ENCODE results near the gene PLSCR1. TPM values are rescaled to one million over a fixed set of nuclear protein-coding genes. Genes with fewer than 3 reads are reported as not detected.

PLSCR1 gene
- total and polyA plus RNA-seq, 10 donors = 42.4 to 267 (median 179) TPM

DNA sequence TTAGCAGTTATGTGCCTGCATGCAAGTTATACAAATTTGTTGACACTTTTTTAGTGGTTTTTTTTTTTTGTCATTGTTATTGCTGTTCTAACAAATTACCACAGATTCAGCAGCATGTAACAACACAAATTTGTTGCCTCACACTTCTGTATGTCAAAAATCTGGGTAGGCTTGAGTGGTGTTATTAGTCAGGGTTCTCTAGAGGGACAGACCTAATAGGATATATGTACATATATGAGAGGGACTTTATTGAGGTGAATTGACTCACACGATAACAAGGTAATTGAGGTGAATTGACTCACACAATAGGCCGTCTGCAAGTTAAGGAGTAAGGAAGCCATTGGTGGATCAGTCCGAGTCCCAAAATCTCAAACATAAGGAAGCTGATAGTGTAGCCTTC lies 15.0 kb upstream of the PLSCR1 start:
- peak overlapping the region in 3 of 8 donors; percentile 19 to 74 (median 69) for H3K27ac ChIP-seq
- H3K27me3 ChIP-seq (replicated peaks in 1 of 7) = no peaks in the 10 kb centered on the region
- intact Hi-C loops (cut with DNase I; ENCODE audit: low total_unique reads) = no loop called here
- H3K9me3 ChIP-seq = no peaks in the 10 kb centered on the region
- DNase-seq = no peak
- H3K4me3 ChIP-seq = no peak overlapping the region
- TF ChIP-seq POLR2AphosphoS5 (IDR thresholded peaks at IDR 0.05) = no peak
- TF ChIP-seq CTCF (IDR thresholded peaks at IDR 0.05 in 8 of 11, conservative IDR thresholded peaks at IDR 0.05 in 3 of 11) = no peak
- no peak for TF ChIP-seq POLR2A (IDR thresholded peaks at IDR 0.05)
- H3K4me1 ChIP-seq = peaks cover 0 to 16% (median 0%) of the 10 kb centered on the region in 6 donors
- H3K36me3 ChIP-seq = no peaks in the 10 kb centered on the region
- WGBS, 5 donors = 87 to 94% (median 89%) methylated on average over 3 of the region's 3 CpGs

DNA sequence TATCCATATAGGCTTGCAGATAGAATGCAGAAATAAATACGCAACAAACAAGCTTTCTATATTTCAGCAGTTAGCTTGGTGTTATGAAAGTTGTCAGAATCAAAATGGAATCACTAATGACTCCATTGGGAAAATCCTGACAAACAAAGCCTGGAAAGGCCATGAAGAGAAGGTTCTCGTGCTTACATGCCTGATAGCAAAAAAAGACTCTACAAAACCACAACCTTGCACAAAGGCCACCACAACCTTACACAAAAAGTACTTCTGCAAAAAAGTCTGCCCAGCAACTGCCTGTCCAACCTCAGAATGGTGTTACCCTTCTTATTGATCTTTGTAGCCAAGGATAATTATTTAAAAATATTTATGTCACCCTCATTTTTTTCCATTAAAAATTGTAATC lies 14.4 kb upstream of the PLSCR1 start:
- TF ChIP-seq CTCF (IDR thresholded peaks at IDR 0.05 in 8 of 11, conservative IDR thresholded peaks at IDR 0.05 in 3 of 11) (no peak), POLR2A (IDR thresholded peaks at IDR 0.05) (no peak), POLR2AphosphoS5 (IDR thresholded peaks at IDR 0.05) (no peak)
- WGBS, 5 donors = 23 to 76% (median 55%) methylated on average over 2 of the region's 2 CpGs

GRCh38 chr3:146557745-146558144 lies 13.3 kb upstream of the PLSCR1 start:
- Histone ChIP-seq H3K9me3 (no peaks in the 10 kb centered on the region), H3K36me3 (no peaks in the 10 kb centered on the region), H3K4me1 (peaks cover 0 to 21% (median 0%) of the 10 kb centered on the region in 6 donors), H3K27me3 (replicated peaks in 1 of 7) (no peaks in the 10 kb centered on the region), H3K4me3 (no peak overlapping the region), H3K27ac (peak overlapping the region in 4 of 8 donors; percentile 54 to 74 (median 64))
- DNase-seq = no peak
- TF ChIP-seq POLR2AphosphoS5 (IDR thresholded peaks at IDR 0.05) (peak in 1 of 3 donors; percentile 59), CTCF (IDR thresholded peaks at IDR 0.05 in 8 of 11, conservative IDR thresholded peaks at IDR 0.05 in 3 of 11) (no peak)
- intact Hi-C loops (cut with DNase I; ENCODE audit: low total_unique reads) = no loop called here
- WGBS, 5 donors = 50 to 84% (median 60%) methylated on average over 4 of the region's 4 CpGs

More for the DNA sequence above, 14.4 kb upstream of the PLSCR1 start:
- H3K4me3 ChIP-seq = no peak overlapping the region
- H3K27me3 ChIP-seq (replicated peaks in 1 of 7) = no peaks in the 10 kb centered on the region
- no peaks in the 10 kb centered on the region for H3K36me3 ChIP-seq
- peaks cover 0 to 21% (median 0%) of the 10 kb centered on the region in 6 donors for H3K4me1 ChIP-seq
- intact Hi-C loops (cut with DNase I; ENCODE audit: low total_unique reads) = no loop called here
- no peak for DNase-seq
- H3K27ac ChIP-seq = peak overlapping the region in 5 of 8 donors; percentile 8 to 74 (median 60)
- no peaks in the 10 kb centered on the region for H3K9me3 ChIP-seq

DNA sequence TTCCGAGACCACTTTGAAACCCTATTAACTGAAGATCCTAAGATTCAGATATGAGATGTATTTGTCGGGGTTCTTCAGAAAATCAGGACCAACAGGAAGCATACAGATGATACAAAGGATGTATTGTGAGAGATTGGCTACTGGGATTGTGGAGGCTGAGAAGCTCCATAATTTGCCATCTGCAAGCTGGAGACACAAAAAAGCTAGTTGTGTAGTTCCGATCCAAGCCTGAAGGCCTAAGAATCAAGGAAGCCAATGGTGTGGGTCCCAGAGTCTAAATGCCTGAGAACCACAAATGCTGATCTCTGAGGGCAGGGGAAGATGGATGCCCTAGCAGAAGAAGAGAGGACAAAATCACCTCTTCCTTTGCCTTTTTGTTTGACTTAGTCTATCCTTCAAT lies 10.9 kb upstream of the PLSCR1 start:
- WGBS, 5 donors = 96 to 99% (median 97%) methylated on average over 3 of the region's 3 CpGs
- Histone ChIP-seq H3K4me1 (peaks cover 5 to 33% (median 9%) of the 10 kb centered on the region in 6 donors), H3K27ac (peak overlapping the region in 2 of 8 donors; percentile 71 to 74), H3K4me3 (no peak overlapping the region), H3K27me3 (replicated peaks in 1 of 7) (no peaks in the 10 kb centered on the region), H3K36me3 (no peaks in the 10 kb centered on the region), H3K9me3 (no peaks in the 10 kb centered on the region)
- TF ChIP-seq POLR2AphosphoS5 (IDR thresholded peaks at IDR 0.05) (no peak), POLR2A (IDR thresholded peaks at IDR 0.05) (no peak), CTCF (IDR thresholded peaks at IDR 0.05 in 8 of 11, conservative IDR thresholded peaks at IDR 0.05 in 3 of 11) (no peak)
- no peak for DNase-seq
- intact Hi-C loops (cut with DNase I; ENCODE audit: low total_unique reads) = no loop called here
